HCT116 (cell line): ENCODE data around the gene GLDN. TPM values are rescaled to one million over a fixed set of nuclear protein-coding genes. Genes with fewer than 3 reads are reported as not detected.

Source experiments
- ATAC-seq: fragments of 200-7000 bp; cut with Tn5 transposase; 2 replicates; pipeline ENCODE4 v1.9.1; 2020; ENCODE audit warnings: mild to moderate bottlenecking, moderate library complexity
- BruUV-seq: library from RNA; stranded (reverse); fragments of 400-500 nt; replicated peaks from 2 replicates; lab custom pipeline; 2021; lab: Mats Ljungman, UMichigan
- CTCF ChIA-PET: fragments of 300-600 bp; sonication (Branson Sonifier 250); formaldehyde crosslinking; loops from one replicate; lab custom pipeline; 2021; ENCODE audit warnings: antibody characterized with exemption; lab: Charles Lee
- POLR2A ChIA-PET: fragments of 300-600, 350-600 bp; sonication (Branson Sonifier 250); formaldehyde crosslinking; loops from one replicate; lab custom pipeline; 2021; ENCODE audit warnings: antibody characterized with exemption; lab: Charles Lee
- RAD21 ChIA-PET, 2 experiments: fragments of 300-600 bp; sonication (Branson Sonifier 250); formaldehyde crosslinking; loops; one replicate each; lab custom pipeline; 2023; ENCODE audit warnings: low total read pairs in 2 of 2; ENCODE audit not compliant: uncharacterized antibody in 2 of 2, unreplicated experiment in 2 of 2, low non-redundant PET in 1 of 2; lab: Charles Lee
- DNase-seq: peaks from one replicate; pipeline ENCODE4 v3.0.0-alpha.2; 2010; ENCODE audit warnings: low read depth, low spot score
- H2AFZ ChIP-seq: fragments of 200-600 bp; shearing (Covaris generic), sonication (generic); 2 replicates; pipeline ENCODE4 v1.6.1; 2017; ENCODE audit warnings: low read depth, mixed run types, mixed read lengths, antibody characterized with exemption, low read length; ENCODE audit not compliant: poor library complexity, severe bottlenecking
- H3K27ac ChIP-seq: 2 replicates; pipeline ENCODE4 v1.5.1; 2012; ENCODE audit warnings: low read depth, low read length
- H3K27me3 ChIP-seq: fragments of 200-600 bp; sonication (generic); 2 replicates; pipeline ENCODE4 v1.6.1; 2016; ENCODE audit warnings: mixed run types, low read length, mixed read lengths; ENCODE audit not compliant: insufficient read depth
- H3K36me3 ChIP-seq, 2 experiments: fragments of 200-500 bp in 1 of 2; fragments of 200-600 bp in 1 of 2; sonication (Bioruptor generic) in 1 of 2; sonication (generic) in 1 of 2; 2 replicates each; pipeline versions ENCODE4 v1.5.1 to v1.6.1; 2014 to 2016; ENCODE audit warnings: low read length in 2 of 2, inconsistent platforms in 1 of 2, mixed read lengths in 1 of 2, mixed run types in 1 of 2; ENCODE audit not compliant: insufficient read depth in 2 of 2, control insufficient read depth in 1 of 2
- H3K4me1 ChIP-seq, 2 experiments: fragments of 200-600 bp in 1 of 2; sonication (generic) in 1 of 2; 2 replicates each; pipeline versions ENCODE4 v1.5.1 to v1.6.1; 2012 to 2017; ENCODE audit warnings: low read length in 2 of 2, inconsistent platforms in 1 of 2, mild to moderate bottlenecking in 1 of 2, mixed read lengths in 1 of 2, mixed run types in 1 of 2, moderate library complexity in 1 of 2; ENCODE audit not compliant: insufficient read depth in 2 of 2, control insufficient read depth in 1 of 2
- H3K4me2 ChIP-seq: fragments of 200-600 bp; sonication (generic); 2 replicates; pipeline ENCODE4 v1.6.1; 2017; ENCODE audit warnings: mixed run types, low read length, mixed read lengths
- H3K4me3 ChIP-seq, 2 experiments: fragments of 200-600 bp in 1 of 2; sonication (generic) in 1 of 2; replicated peaks in 1 of 2; 2 replicates each; pipeline ENCODE4 v1.5.1; 2011 to 2016; ENCODE audit warnings: low read length in 2 of 2, control low read depth in 1 of 2, low read depth in 1 of 2, mild to moderate bottlenecking in 1 of 2, mixed read lengths in 1 of 2, mixed run types in 1 of 2
- H3K79me2 ChIP-seq: fragments of 200-600 bp; sonication (generic); 2 replicates; pipeline ENCODE4 v1.6.1; 2017; ENCODE audit warnings: mild to moderate bottlenecking, mixed run types, low read length, moderate library complexity, mixed read lengths; ENCODE audit not compliant: insufficient read depth
- H3K9ac ChIP-seq: fragments of 200-600 bp; sonication (generic); 2 replicates; pipeline ENCODE4 v1.6.1; 2016; ENCODE audit warnings: low read length, mixed read lengths
- H3K9me2 ChIP-seq: fragments of 200-600 bp; sonication (generic), shearing (Covaris generic); 2 replicates; pipeline ENCODE4 v1.6.1; 2017; ENCODE audit warnings: mixed run types, mild to moderate bottlenecking, moderate library complexity; ENCODE audit not compliant: insufficient read depth
- H3K9me3 ChIP-seq, 2 experiments: fragments of 200-500 bp in 1 of 2; fragments of 200-600 bp in 1 of 2; sonication (Bioruptor generic) in 1 of 2; sonication (generic) in 1 of 2; 2 replicates each; pipeline ENCODE4 v1.6.1; 2014 to 2017; ENCODE audit warnings: low read length in 2 of 2, mixed read lengths in 2 of 2, inconsistent platforms in 1 of 2, low read depth in 1 of 2, mild to moderate bottlenecking in 1 of 2, mixed run types in 1 of 2, moderate library complexity in 1 of 2; ENCODE audit not compliant: control insufficient read depth in 1 of 2, insufficient read depth in 1 of 2
- H4K20me1 ChIP-seq: fragments of 200-600 bp; sonication (generic), shearing (Covaris generic); 2 replicates; pipeline ENCODE4 v1.6.1; 2017; ENCODE audit warnings: mixed run types, mild to moderate bottlenecking, moderate library complexity; ENCODE audit not compliant: insufficient read depth
- CTCF ChIP-seq, 3 experiments: fragments of 200-600 bp in 1 of 3; sonication (generic) in 1 of 3; IDR thresholded peaks in 2 of 3; conservative IDR thresholded peaks in 1 of 3; 2 replicates each; pipeline ENCODE4 v1.5.1; 2012 to 2017; ENCODE audit warnings: low read depth in 2 of 3, low read length in 2 of 3, antibody characterized with exemption in 1 of 3, borderline replicate concordance in 1 of 3, control low read depth in 1 of 3, mild to moderate bottlenecking in 1 of 3, mixed read lengths in 1 of 3, mixed run types in 1 of 3, moderate library complexity in 1 of 3; ENCODE audit not compliant: insufficient read depth in 1 of 3
- EZH2 ChIP-seq: fragments of 200-600 bp; sonication (generic); IDR thresholded peaks from 2 replicates; pipeline ENCODE4 v1.6.1; 2017; ENCODE audit warnings: antibody characterized with exemption, mixed run types
- RAD21 ChIP-seq: IDR thresholded peaks from 2 replicates; pipeline ENCODE4 v1.6.1; 2012; ENCODE audit warnings: low read depth, mild to moderate bottlenecking
- ZFX ChIP-seq: fragments of 450-650 bp; IDR thresholded peaks from 2 replicates; pipeline ENCODE4 v1.6.1; 2017
- ZNF274 ChIP-seq: fragments of 200-500 bp; sonication (Bioruptor generic); IDR thresholded peaks from 2 replicates; pipeline ENCODE4 v1.6.1; 2014; ENCODE audit warnings: mild to moderate bottlenecking, low read depth, low read length, inconsistent platforms
- intact Hi-C: fragments of 100-400 bp; cut with micrococcal nuclease; formaldehyde crosslinking; loops from 2 replicates; pipeline ENCODE4 v1.10.0; 2022
- total RNA-seq: library from RNA; stranded (reverse); gene quantifications from one replicate; pipeline ENCODE4 v1.2.1, GENCODE V29; 2021; ENCODE audit not compliant: unreplicated experiment

Gene GLDN
- total RNA-seq, 1 experiment from 2014 or later = 3.0 TPM

GRCh38 chr15:51403072-51403878, 61.8 kb downstream of the GLDN start:
- ChIA-PET POLR2A (no interaction called here), RAD21 (no interaction called here), CTCF (interaction anchor here (2.2 to 4.0 kb wide), 3 partner anchors 8 to 240 kb away, joined by 9 to 68 read pairs (median 20); no protein-coding TSS in a partner anchor)
- Histone ChIP-seq H3K79me2 (no peaks in the 10 kb centered on the region), H2AFZ (no peak overlapping the region), H3K4me2 (no peak overlapping the region), H3K9me2 (no peaks in the 10 kb centered on the region), H4K20me1 (no peaks in the 10 kb centered on the region), H3K27ac (no peak overlapping the region)
- peak; percentile 76 for ATAC-seq
- no TSS peak for BruUV-seq
- TF ChIP-seq ZFX (no peak), CTCF (IDR thresholded peaks at IDR 0.05 in 2 of 3, conservative IDR thresholded peaks at IDR 0.05 in 1 of 3; ENCODE audit: borderline replicate concordance in 1 of 3, insufficient read depth in 1 of 3, low read depth in 2 of 3, low read length in 2 of 3) (peak; percentile 39 to 76 (median 63); a peak in 5 of 6 replicates), EZH2 (no peak), ZNF274 (no peak), RAD21 (peak; percentile 53)
- TF ChIP-seq, all 23 proteins: peak for 2
- no peaks in the 10 kb centered on the region for H3K27me3 ChIP-seq
- H3K4me1 ChIP-seq = no peaks in the 10 kb centered on the region
- H3K4me3 ChIP-seq = no peak overlapping the region
- peak; percentile 23 for DNase-seq
- no peak overlapping the region for H3K9ac ChIP-seq
- no peaks in the 10 kb centered on the region for H3K9me3 ChIP-seq
- intact Hi-C loops = loop anchor here (2.0 kb wide), 1 partner anchor 122 kb away; no protein-coding TSS in a partner anchor
- no peaks in the 10 kb centered on the region for H3K36me3 ChIP-seq
